SK-N-MC (cell line): ENCODE measurements around the gene UMAD1.

Experiments used
- EZH2 ChIP-seq: fragments of 200-600 bp; sonication (generic); IDR thresholded peaks from one replicate; pipeline ENCODE4 v1.6.1; 2017; ENCODE audit warnings: antibody characterized with exemption
- FOXP2 ChIP-seq: optimal IDR thresholded peaks from 2 replicates; pipeline ENCODE3; 2011; ENCODE audit warnings: mild to moderate bottlenecking, moderate library complexity; ENCODE audit not compliant: insufficient read depth; ENCODE audit errors: extremely low read length, control extremely low read depth
- POLR2AphosphoS5 ChIP-seq: IDR thresholded peaks from 2 replicates; pipeline ENCODE4 v1.6.1; 2012; ENCODE audit warnings: mild to moderate bottlenecking, low read depth, low read length, borderline replicate concordance

DNA sequence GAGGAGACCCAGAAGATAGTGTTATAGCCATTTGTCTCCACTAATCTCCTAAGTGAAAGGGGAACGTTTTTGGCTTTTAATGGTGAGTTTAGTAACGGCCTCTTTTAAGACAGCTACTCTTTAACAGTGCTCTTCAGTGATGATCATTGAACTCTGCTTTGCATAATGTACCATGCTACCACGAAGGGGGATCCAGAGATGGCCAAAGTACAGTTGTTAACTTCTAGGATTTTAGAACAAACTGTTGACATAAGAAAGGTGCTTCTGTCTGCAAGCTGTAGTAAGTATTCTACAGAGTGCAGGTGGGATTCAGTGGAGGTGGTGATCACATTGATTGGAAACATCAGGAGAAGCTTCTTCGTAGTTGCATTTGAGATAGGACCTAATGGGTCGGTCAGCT lies 192.0 kb downstream of the UMAD1 start:
- TF ChIP-seq EZH2, result no peak
- TF ChIP-seq POLR2AphosphoS5, result no peak
- no peak for TF ChIP-seq FOXP2
